ENCODE data around the gene APBA1.

APBA1 gene

GRCh38 chr9:69667306-69667705 lies 4.9 kb downstream of the APBA1 start:
- ATAC-seq, result no peak
- TF ChIP-seq PATZ1 (CRISPR knock-in tag; IDR thresholded peaks at IDR 0.05; ENCODE audit: borderline replicate concordance) (no peak), CSDC2 (CRISPR knock-in tag; IDR thresholded peaks at IDR 0.05) (no peak), BACH2 (CRISPR knock-in tag; IDR thresholded peaks at IDR 0.05; ENCODE audit: borderline replicate concordance) (no peak), ZC3H10 (CRISPR knock-in tag; IDR thresholded peaks at IDR 0.05) (no peak), RARB (CRISPR knock-in tag; IDR thresholded peaks at IDR 0.05) (no peak), ZNF70 (CRISPR knock-in tag; IDR thresholded peaks at IDR 0.05) (no peak), ARNTL (CRISPR knock-in tag; IDR thresholded peaks at IDR 0.05; ENCODE audit: borderline replicate concordance, low read depth) (no peak), ZFP3 (CRISPR knock-in tag; IDR thresholded peaks at IDR 0.05) (no peak), TSHZ2 (CRISPR knock-in tag; IDR thresholded peaks at IDR 0.05) (no peak), SNAI2 (CRISPR knock-in tag; IDR thresholded peaks at IDR 0.05) (no peak), TCF4 (CRISPR knock-in tag; IDR thresholded peaks at IDR 0.05; ENCODE audit: borderline replicate concordance) (no peak), ESRRG (CRISPR knock-in tag; IDR thresholded peaks at IDR 0.05) (no peak)

GRCh38 chr9:69660304-69660703 lies 11.9 kb downstream of the APBA1 start:
- TF ChIP-seq TOX (CRISPR knock-in tag; IDR thresholded peaks at IDR 0.05; ENCODE audit: borderline replicate concordance), result no peak
- TF ChIP-seq SNAI2 (CRISPR knock-in tag; IDR thresholded peaks at IDR 0.05), result no peak
- TF ChIP-seq TCF4 (CRISPR knock-in tag; IDR thresholded peaks at IDR 0.05; ENCODE audit: borderline replicate concordance), result no peak
- TF ChIP-seq ESRRG (CRISPR knock-in tag; IDR thresholded peaks at IDR 0.05), result no peak
- TF ChIP-seq ZNF70 (CRISPR knock-in tag; IDR thresholded peaks at IDR 0.05), result no peak
- TF ChIP-seq PPARA (CRISPR knock-in tag; IDR thresholded peaks at IDR 0.05; ENCODE audit: borderline replicate concordance), result no peak
- TF ChIP-seq ZNF565 (CRISPR knock-in tag; conservative IDR thresholded peaks at IDR 0.05; ENCODE audit: low read depth), result no peak
- TF ChIP-seq TSHZ2 (CRISPR knock-in tag; IDR thresholded peaks at IDR 0.05), result no peak
- no peak for TF ChIP-seq BACH2 (CRISPR knock-in tag; IDR thresholded peaks at IDR 0.05; ENCODE audit: borderline replicate concordance)
- TF ChIP-seq GLIS3 (CRISPR knock-in tag; IDR thresholded peaks at IDR 0.05), result no peak
- no peak for TF ChIP-seq ARNTL (CRISPR knock-in tag; IDR thresholded peaks at IDR 0.05; ENCODE audit: borderline replicate concordance, low read depth)
- TF ChIP-seq POU6F1 (CRISPR knock-in tag; IDR thresholded peaks at IDR 0.05; ENCODE audit: borderline replicate concordance, low read depth), result no peak
- TF ChIP-seq ZNF8 (CRISPR knock-in tag; IDR thresholded peaks at IDR 0.05), result no peak
- TF ChIP-seq ZFP30 (CRISPR knock-in tag; IDR thresholded peaks at IDR 0.05), result no peak
- TF ChIP-seq ZC3H10 (CRISPR knock-in tag; IDR thresholded peaks at IDR 0.05), result no peak
- TF ChIP-seq ZFP3 (CRISPR knock-in tag; IDR thresholded peaks at IDR 0.05), result no peak
- no peak for ATAC-seq

- ATAC-seq, result peak; percentile 28; the same call in 2 of the 3 replicates
- no peak for TF ChIP-seq SNAI2 (CRISPR knock-in tag; IDR thresholded peaks at IDR 0.05)
- no peak for TF ChIP-seq CSDC2 (CRISPR knock-in tag; IDR thresholded peaks at IDR 0.05)
- no peak for TF ChIP-seq ARNTL (CRISPR knock-in tag; IDR thresholded peaks at IDR 0.05; ENCODE audit: borderline replicate concordance, low read depth)
- no peak for TF ChIP-seq OSR1 (CRISPR knock-in tag; IDR thresholded peaks at IDR 0.05)
- TF ChIP-seq POU6F1 (CRISPR knock-in tag; IDR thresholded peaks at IDR 0.05; ENCODE audit: borderline replicate concordance, low read depth), result no peak
- TF ChIP-seq ZFP30 (CRISPR knock-in tag; IDR thresholded peaks at IDR 0.05), result no peak
- no peak for TF ChIP-seq CSRNP3 (CRISPR knock-in tag; IDR thresholded peaks at IDR 0.05)
- TF ChIP-seq RARB (CRISPR knock-in tag; IDR thresholded peaks at IDR 0.05), result no peak
- TF ChIP-seq BACH2 (CRISPR knock-in tag; IDR thresholded peaks at IDR 0.05; ENCODE audit: borderline replicate concordance), result no peak
- TF ChIP-seq CREB5 (CRISPR knock-in tag; IDR thresholded peaks at IDR 0.05; ENCODE audit: low read depth), result no peak
- TF ChIP-seq ISL1 (CRISPR knock-in tag; IDR thresholded peaks at IDR 0.05), result no peak
Measured at GRCh38 chr9:69658987-69659675, 13.0 kb downstream of the APBA1 start.

Data from SK-N-SH treated with all-trans-retinoic acid at 6 μM for 48 hours (cell line).